Heart left ventricle (tissue), 13 donors: ENCODE measurements around the gene ASIC2.

Experiments
- CTCF ChIP-seq, 12 donors: fragments of 200-600 bp; sonication (generic) in 4 of 12; IDR thresholded peaks; one replicate each; pipeline versions ENCODE4 v1.5.0 to v1.8.0; 2018 to 2022; ENCODE audit warnings: antibody characterized with exemption in 12 of 12, mild to moderate bottlenecking in 5 of 12
- POLR2A ChIP-seq, 2 donors: fragments of 450-650 bp; IDR thresholded peaks; one replicate each; pipeline ENCODE4 v1.6.1; 2017; ENCODE audit warnings: antibody characterized with exemption in 2 of 2, mild to moderate bottlenecking in 2 of 2, moderate library complexity in 2 of 2
- donor health status: ischemic (EF 13 %, LVEDD 7.1; RV severe dilation, severe dysfunction).
- donor health status: DM: no; HTN: yes; CAD: no.
- donor health status: DM: no; HTN: no; CAD: no.
- donor health status: ischemic (EF 25% LVEDD 6.9; RV normal size, moderate dysfunction).
- donor health status: ischemic (EF 25% LVEDD 5.7; RV mildly dilated, moderate dysfunction).
- donor health status: ischemic (EF 35%, LVEDD 5.7; RV mildly dilated, moderate dysfunction).
- donor health status: nonischemic (EF 11% LVEDD 7.7; RV severe dilation, severe dysfunction).
- donor health status: DM: yes; HTN: yes; CAD: no.
- donor health status: PGD.
- donor health status: ischemic (EF 29% LVEDD 5.4; RV normal size, mild dysfunction).
- donor health status: nonischemic (EF 23%, LVEDD 6.1; RV moderate dilation, normal function).

DNA sequence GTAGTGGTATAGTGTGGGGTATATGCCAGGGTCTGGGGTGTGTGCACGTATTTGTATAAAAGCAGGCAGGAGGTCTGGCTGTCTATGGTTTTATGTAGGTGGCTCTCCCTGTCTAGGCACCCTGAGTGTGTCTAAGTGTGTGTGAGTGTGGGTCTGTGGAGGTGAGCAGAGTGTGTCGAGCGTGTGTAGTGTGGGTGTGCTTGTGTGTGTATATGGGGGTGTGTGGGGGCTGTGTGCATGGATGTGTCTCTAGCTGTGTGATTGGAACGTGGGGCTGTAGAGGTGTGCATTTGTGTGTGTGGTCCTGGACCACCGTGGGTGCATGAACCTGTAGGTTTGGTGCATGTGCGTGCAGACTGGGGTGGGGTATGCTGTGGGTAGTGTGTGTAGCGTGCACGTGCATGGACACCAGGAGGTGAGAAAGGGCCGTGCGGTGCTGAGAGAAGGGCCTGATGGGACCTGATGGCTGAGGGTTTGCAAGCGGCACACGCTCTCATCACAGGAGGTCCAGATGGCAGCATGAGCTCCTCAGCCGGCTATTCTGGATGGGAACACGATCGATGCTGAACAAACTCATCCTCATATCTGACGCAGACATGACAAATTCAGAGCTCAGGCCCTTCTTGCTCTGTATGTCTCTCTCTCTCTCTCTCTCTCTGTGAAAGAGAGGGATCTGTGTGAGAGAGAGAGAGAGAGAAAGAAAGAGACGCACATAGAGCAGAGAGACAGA, 273.8 kb downstream of the ASIC2 start:
- TF ChIP-seq POLR2A (IDR thresholded peaks at IDR 0.05): no peak
- no peak for TF ChIP-seq CTCF (IDR thresholded peaks at IDR 0.05)
